Natural killer cell (primary cell): ENCODE measurements around the gene FHL2. TPM values are rescaled to one million over a fixed set of nuclear protein-coding genes. Genes with fewer than 3 reads are reported as not detected.

Source experiments
- ATAC-seq, 3 donors: fragments of 150-1000 bp in 2 of 3; fragments of 200-7000 bp in 1 of 3; cut with Tn5 transposase; 1 replicate in 1 of 3; 2 replicates in 2 of 3; pipeline ENCODE4 v1.10.0; 2021; ENCODE audit warnings: mild to moderate bottlenecking in 2 of 3, moderate library complexity in 2 of 3
- DNase-seq, 2 donors: peaks; one replicate each; pipeline versions ENCODE4 v3.0.0 to v3.0.0-alpha.2; 2013 to 2021; ENCODE audit warnings: mixed read lengths in 1 of 2
- H3K27ac ChIP-seq: one replicate; pipeline ENCODE4 v1.5.1; 2013; ENCODE audit warnings: mild to moderate bottlenecking, low read length
- H3K27me3 ChIP-seq: one replicate; pipeline ENCODE4 v1.6.1; 2013; ENCODE audit warnings: low read length; ENCODE audit not compliant: control insufficient read depth, insufficient read depth
- H3K36me3 ChIP-seq: one replicate; pipeline ENCODE4 v1.6.1; 2013; ENCODE audit warnings: low read length; ENCODE audit not compliant: control insufficient read depth, insufficient read depth
- H3K4me1 ChIP-seq: one replicate; pipeline ENCODE4 v1.6.1; 2013; ENCODE audit warnings: low read length; ENCODE audit not compliant: control insufficient read depth, insufficient read depth
- H3K4me3 ChIP-seq: one replicate; pipeline ENCODE4 v1.5.1; 2013; ENCODE audit warnings: low read length
- H3K9me3 ChIP-seq: one replicate; pipeline ENCODE4 v1.6.1; 2013; ENCODE audit warnings: low read length; ENCODE audit not compliant: control insufficient read depth, insufficient read depth
- H3K27ac Mint-ChIP-seq, 2 donors: one replicate each; pipeline ENCODE4 v1.8.0; 2022; ENCODE audit warnings: mild to moderate bottlenecking in 2 of 2, mixed read lengths in 2 of 2, moderate library complexity in 1 of 2
- H3K27me3 Mint-ChIP-seq, 2 donors: one replicate each; pipeline ENCODE4 v1.8.0; 2022; ENCODE audit warnings: low read depth in 2 of 2, mixed read lengths in 2 of 2
- H3K36me3 Mint-ChIP-seq: one replicate; pipeline ENCODE4 v1.8.0; 2022; ENCODE audit warnings: mixed read lengths
- H3K4me1 Mint-ChIP-seq, 2 donors: one replicate each; pipeline ENCODE4 v1.8.0; 2022; ENCODE audit warnings: mixed read lengths in 2 of 2
- H3K4me3 Mint-ChIP-seq: one replicate; pipeline ENCODE4 v1.8.0; 2022; ENCODE audit warnings: mild to moderate bottlenecking, moderate library complexity, mixed read lengths
- H3K9me3 Mint-ChIP-seq, 2 donors: one replicate each; pipeline ENCODE4 v1.8.0; 2022; ENCODE audit warnings: mixed read lengths in 2 of 2
- CTCF ChIP-seq: fragments of 200-600 bp; IDR thresholded peaks from one replicate; pipeline ENCODE4 v1.8.0; 2022; ENCODE audit warnings: antibody characterized with exemption
- WGBS: methylation state at CpG from one replicate; pipeline ENCODE4 v1.1.7; 2013; ENCODE audit warnings: missing lambda C conversion rate; ENCODE audit not compliant: insufficient coverage; 5-methylcytosine and 5-hydroxymethylcytosine counted together
- intact Hi-C: fragments of 100-400 bp; cut with micrococcal nuclease; formaldehyde crosslinking; loops from one replicate; pipeline ENCODE4 v1.14.2; 2022
- total RNA-seq, 4 donors: library from RNA; stranded (reverse); fragments of 120-200 nt in 1 of 4; gene quantifications; one replicate each; pipeline versions ENCODE4 v1.2.3 to v1.2.4, GENCODE V29; 2013 to 2022

The FHL2 gene
- total RNA-seq, 3 donors from 2014 or later (not counting 1 experiment from before 2014, with no cell fraction given), result 0.26 to 1.3 (median 0.84) TPM

GRCh38 chr2:105391763-105392662 lies 6.8 kb downstream of the FHL2 start:
- intact Hi-C loops, result no loop called here
- Mint-ChIP-seq H3K9me3 (no peaks in the 10 kb centered on the region), H3K4me1 (no peaks in the 10 kb centered on the region), H3K36me3 (no peaks in the 10 kb centered on the region), H3K27ac (no peak overlapping the region), H3K4me3 (no peak overlapping the region), H3K27me3 (peaks cover 21 to 34% of the 10 kb centered on the region in 2 donors)
- no peak for TF ChIP-seq CTCF
- H3K27ac ChIP-seq, result no peak overlapping the region
- H3K27me3 ChIP-seq, result no peaks in the 10 kb centered on the region
- no peak overlapping the region for H3K4me3 ChIP-seq
- ATAC-seq (no peak), DNase-seq (no peak)
- 88% methylated on average over 9 of the region's 9 CpGs for WGBS
- H3K36me3 ChIP-seq, result no peaks in the 10 kb centered on the region
- no peaks in the 10 kb centered on the region for H3K4me1 ChIP-seq
- no peaks in the 10 kb centered on the region for H3K9me3 ChIP-seq

- H3K4me3 ChIP-seq, result no peak overlapping the region
- WGBS, result 86% methylated on average over 5 of the region's 5 CpGs
- no peaks in the 10 kb centered on the region for H3K9me3 Mint-ChIP-seq
- intact Hi-C loops, result no loop called here
- ATAC-seq (no peak), DNase-seq (no peak)
- no peak overlapping the region for H3K4me3 Mint-ChIP-seq
- no peaks in the 10 kb centered on the region for H3K4me1 Mint-ChIP-seq
- no peaks in the 10 kb centered on the region for H3K4me1 ChIP-seq
- H3K27ac ChIP-seq, result no peak overlapping the region
- H3K9me3 ChIP-seq, result no peaks in the 10 kb centered on the region
- H3K27me3 ChIP-seq, result no peaks in the 10 kb centered on the region
- no peaks in the 10 kb centered on the region for H3K36me3 Mint-ChIP-seq
- H3K36me3 ChIP-seq, result no peaks in the 10 kb centered on the region
- peaks cover 18 to 28% of the 10 kb centered on the region in 2 donors for H3K27me3 Mint-ChIP-seq
- no peak for TF ChIP-seq CTCF
- H3K27ac Mint-ChIP-seq, result no peak overlapping the region
Measured at GRCh38 chr2:105391058-105391627, 7.7 kb downstream of the FHL2 start.

GRCh38 chr2:105390454-105390853 lies 8.4 kb downstream of the FHL2 start:
- Histone ChIP-seq H3K4me3 (no peak overlapping the region), H3K9me3 (no peaks in the 10 kb centered on the region), H3K27ac (no peak overlapping the region), H3K27me3 (no peaks in the 10 kb centered on the region), H3K36me3 (no peaks in the 10 kb centered on the region), H3K4me1 (no peaks in the 10 kb centered on the region)
- Mint-ChIP-seq H3K27me3 (peaks cover 11 to 21% of the 10 kb centered on the region in 2 donors), H3K4me1 (no peaks in the 10 kb centered on the region), H3K9me3 (no peaks in the 10 kb centered on the region), H3K27ac (no peak overlapping the region), H3K36me3 (no peaks in the 10 kb centered on the region), H3K4me3 (no peak overlapping the region)
- ATAC-seq (no peak), DNase-seq (no peak)
- no peak for TF ChIP-seq CTCF
- intact Hi-C loops, result no loop called here
